Stimulated activated effector memory CD8-positive, alpha-beta T cell treated with anti-CD3 and anti-CD28 coated beads, Interleukin-12 subunit alpha, Interleukin-12 subunit beta, amount 100 ng/mL, for 72 hours (primary cell): ENCODE results near the gene TMEM52.

Experiments
- ATAC-seq: fragments of 150-1000 bp; cut with Tn5 transposase; 2 replicates; pipeline ENCODE4 v1.10.0; 2021
- DNase-seq, 2 donors: peaks; one replicate each; pipeline ENCODE4 v3.0.0; 2021 to 2022; ENCODE audit warnings: low spot score in 2 of 2
- H3K27ac Mint-ChIP-seq: one replicate; pipeline ENCODE4 v1.8.0; 2022; ENCODE audit warnings: mild to moderate bottlenecking, mixed read lengths
- H3K36me3 Mint-ChIP-seq: one replicate; pipeline ENCODE4 v1.8.0; 2022; ENCODE audit warnings: mild to moderate bottlenecking, mixed read lengths
- H3K4me1 Mint-ChIP-seq: one replicate; pipeline ENCODE4 v1.8.0; 2022; ENCODE audit warnings: mixed read lengths
- H3K4me3 Mint-ChIP-seq: one replicate; pipeline ENCODE4 v1.8.0; 2022; ENCODE audit warnings: mild to moderate bottlenecking, mixed read lengths
- H3K9me3 Mint-ChIP-seq: one replicate; pipeline ENCODE4 v1.8.0; 2022; ENCODE audit warnings: mixed read lengths

Gene TMEM52

DNA sequence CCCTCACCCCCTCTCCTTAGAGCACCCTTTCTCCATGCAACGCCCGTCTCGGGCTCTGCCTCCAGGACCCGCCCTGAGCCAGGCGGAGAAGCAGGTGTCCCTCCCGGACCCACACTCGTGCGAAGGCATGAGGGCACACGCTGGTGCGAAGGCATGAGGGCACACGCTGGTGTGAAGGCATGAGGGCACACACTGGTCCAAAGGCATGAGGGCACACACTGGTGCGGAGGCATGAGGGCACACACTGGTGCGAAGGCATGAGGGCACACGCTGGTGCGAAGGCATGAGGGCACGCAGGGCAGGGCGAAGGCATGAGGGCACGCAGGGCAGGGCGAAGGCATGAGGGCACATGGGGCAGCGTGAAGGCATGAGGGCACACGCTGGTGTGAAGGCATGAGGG, 5.8 kb upstream of the TMEM52 start:
- ATAC-seq = no peak
- no peak overlapping the region for H3K27ac Mint-ChIP-seq
- H3K4me1 Mint-ChIP-seq = no peaks in the 10 kb centered on the region
- DNase-seq = no peak
- H3K9me3 Mint-ChIP-seq = no peaks in the 10 kb centered on the region
- no peak overlapping the region for H3K4me3 Mint-ChIP-seq
- no peaks in the 10 kb centered on the region for H3K36me3 Mint-ChIP-seq

DNA sequence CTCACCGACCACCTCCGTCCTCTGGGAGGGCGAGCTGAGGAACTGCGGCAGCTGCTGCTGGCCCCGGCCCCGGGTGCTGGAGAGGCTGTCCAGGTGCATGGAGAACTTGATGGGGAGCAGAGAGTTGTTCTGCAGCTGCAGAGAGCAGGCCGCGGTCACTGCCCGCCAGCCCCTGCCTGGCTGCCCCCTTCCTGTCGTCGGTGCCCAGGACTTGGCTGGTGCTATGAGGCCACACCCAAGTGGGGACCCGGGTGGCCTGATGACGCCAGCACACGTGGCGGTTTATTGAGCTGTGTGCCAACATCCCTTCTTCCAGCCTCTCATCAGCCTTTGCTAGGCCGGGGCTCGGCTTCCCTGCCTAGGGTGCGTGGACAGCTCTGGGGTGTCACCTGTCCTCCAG, 5.3 kb upstream of the TMEM52 start:
- no peak overlapping the region for H3K4me3 Mint-ChIP-seq
- no peak for DNase-seq

DNA sequence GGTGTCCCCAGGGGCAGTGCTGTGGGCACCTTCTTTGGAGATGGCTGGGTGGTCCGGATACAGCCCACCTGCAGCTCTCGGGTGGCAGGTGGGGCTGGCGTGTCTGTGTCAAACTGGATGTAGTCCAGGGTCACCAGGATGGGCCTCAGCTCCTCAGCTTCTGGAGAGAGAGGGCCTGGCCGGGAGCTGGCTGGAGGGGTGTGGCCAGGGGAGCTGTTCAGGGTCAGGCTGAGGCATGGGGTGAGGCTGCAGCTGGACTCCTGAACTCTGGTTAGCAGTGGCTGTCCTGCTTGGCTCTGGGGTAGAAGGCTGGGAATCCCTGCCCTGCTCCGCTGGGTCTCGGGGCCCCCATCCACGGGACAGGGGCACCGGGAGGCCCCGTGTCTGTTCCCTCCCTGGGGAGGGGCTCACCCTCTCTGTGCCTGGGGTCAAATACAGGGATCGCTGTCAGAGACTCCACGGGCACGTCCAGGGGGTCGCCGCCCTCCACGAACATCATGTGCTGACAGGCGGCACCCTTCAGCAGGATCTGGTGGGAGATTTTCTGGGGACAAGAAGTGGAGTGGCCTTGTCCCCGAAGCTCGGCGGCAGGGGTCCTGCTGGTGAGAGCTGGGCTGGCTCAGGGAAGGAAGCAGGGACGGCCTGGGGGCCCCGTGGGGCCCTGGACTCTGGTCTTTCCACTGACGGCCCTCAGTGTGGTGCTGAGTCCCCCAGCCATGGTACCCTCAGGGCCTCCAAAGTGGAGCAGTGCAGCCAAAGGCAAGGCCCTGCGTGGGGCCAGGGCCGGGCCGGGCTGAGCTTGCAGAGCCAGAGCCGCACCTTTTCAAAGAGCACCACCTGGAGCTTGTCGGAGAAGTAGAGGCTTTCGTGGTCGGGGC, 4.1 kb upstream of the TMEM52 start:
- no peak overlapping the region for H3K27ac Mint-ChIP-seq
- no peaks in the 10 kb centered on the region for H3K36me3 Mint-ChIP-seq
- H3K4me3 Mint-ChIP-seq = no peak overlapping the region
- H3K9me3 Mint-ChIP-seq = no peaks in the 10 kb centered on the region
- no peak for ATAC-seq
- H3K4me1 Mint-ChIP-seq = peaks cover under 1% of the 10 kb centered on the region
- DNase-seq = no peak

More for the DNA sequence above, 5.3 kb upstream of the TMEM52 start:
- H3K27ac Mint-ChIP-seq = no peak overlapping the region
- no peaks in the 10 kb centered on the region for H3K4me1 Mint-ChIP-seq
- H3K36me3 Mint-ChIP-seq = no peaks in the 10 kb centered on the region
- ATAC-seq = no peak
- no peaks in the 10 kb centered on the region for H3K9me3 Mint-ChIP-seq

DNA sequence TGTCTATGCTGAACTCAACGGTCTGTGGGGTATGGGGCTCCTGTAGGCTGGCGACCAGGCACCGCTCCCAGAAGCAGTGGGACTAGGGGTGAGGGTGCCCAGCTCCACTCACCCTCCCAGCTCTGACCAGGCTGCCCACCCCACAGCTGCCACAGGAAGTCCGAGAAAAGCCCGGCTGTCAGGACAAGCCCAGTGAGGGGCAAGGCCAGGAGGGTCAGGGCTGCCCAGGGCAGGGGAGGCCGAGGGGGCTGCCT, 3.5 kb upstream of the TMEM52 start:
- H3K9me3 Mint-ChIP-seq = no peaks in the 10 kb centered on the region
- H3K4me1 Mint-ChIP-seq = peaks cover 6% of the 10 kb centered on the region
- DNase-seq (no peak), ATAC-seq (no peak)
- no peak overlapping the region for H3K4me3 Mint-ChIP-seq
- H3K36me3 Mint-ChIP-seq = no peaks in the 10 kb centered on the region
- H3K27ac Mint-ChIP-seq = no peak overlapping the region

DNA sequence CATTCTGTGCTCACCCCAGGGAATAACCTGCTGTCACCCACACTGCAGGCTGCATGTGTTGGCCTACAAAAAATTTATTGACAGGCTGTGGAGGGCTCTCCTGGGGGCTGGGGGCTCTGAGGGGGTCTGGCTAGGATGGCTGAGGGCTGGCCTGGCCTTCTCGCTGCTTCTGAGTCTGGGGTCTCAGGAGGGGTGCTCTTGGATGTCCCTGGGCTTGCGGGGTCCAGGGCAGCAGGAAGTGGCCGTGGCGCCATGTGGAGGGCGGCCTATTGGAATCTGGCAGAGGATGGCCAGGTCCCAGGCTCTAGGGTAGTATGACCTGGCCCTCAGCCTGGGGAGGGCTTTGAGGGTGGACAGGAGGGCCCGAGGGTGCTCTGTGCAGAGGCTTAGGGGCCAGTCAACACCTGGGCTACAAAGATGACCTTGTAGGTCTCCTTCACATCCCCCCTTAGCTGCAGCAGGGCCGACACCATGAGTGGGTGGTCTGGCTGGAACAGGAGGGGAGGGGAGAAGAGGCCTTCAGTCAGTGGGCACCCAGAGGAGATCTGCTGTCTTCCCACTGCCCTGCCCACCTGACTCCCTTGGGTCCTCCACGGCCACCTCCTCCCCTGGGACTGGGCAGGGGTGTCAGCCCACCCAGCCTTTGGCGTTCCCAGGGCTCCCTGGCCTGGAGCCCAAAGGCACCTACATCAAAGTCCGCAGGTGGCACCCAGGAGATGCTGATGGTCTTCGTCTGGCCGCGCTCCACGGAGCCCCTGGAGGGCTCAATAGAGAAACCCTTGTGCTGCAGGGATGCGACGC, 3.0 kb upstream of the TMEM52 start:
- DNase-seq (no peak), ATAC-seq (no peak)
- Mint-ChIP-seq H3K4me3 (no peak overlapping the region), H3K27ac (no peak overlapping the region), H3K36me3 (no peaks in the 10 kb centered on the region), H3K4me1 (peaks cover 8% of the 10 kb centered on the region), H3K9me3 (no peaks in the 10 kb centered on the region)

DNA sequence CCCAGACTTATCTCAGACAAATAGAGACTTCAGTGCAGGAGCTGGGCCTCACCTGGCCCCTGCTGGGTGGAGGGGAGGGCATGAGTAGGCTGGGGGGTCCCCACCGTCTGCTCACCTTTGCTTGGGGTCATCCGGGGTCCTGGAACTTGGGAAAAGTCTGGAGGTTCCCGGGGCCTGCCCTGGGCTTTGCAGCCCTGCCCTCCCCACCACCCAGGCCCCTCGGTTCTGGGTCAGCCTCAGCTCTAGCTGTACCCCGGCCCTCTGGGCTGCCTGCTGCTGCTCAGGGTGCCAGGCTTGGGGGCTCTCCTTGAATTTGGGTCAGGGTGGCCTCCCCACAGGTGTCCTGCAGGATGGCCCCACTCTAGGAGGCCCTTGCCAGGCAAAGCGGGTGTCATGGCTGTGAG, 2.4 kb upstream of the TMEM52 start:
- Mint-ChIP-seq H3K36me3 (no peaks in the 10 kb centered on the region), H3K4me1 (peaks cover 8% of the 10 kb centered on the region), H3K9me3 (no peaks in the 10 kb centered on the region), H3K4me3 (no peak overlapping the region), H3K27ac (no peak overlapping the region)
- ATAC-seq (no peak), DNase-seq (no peak)

DNA sequence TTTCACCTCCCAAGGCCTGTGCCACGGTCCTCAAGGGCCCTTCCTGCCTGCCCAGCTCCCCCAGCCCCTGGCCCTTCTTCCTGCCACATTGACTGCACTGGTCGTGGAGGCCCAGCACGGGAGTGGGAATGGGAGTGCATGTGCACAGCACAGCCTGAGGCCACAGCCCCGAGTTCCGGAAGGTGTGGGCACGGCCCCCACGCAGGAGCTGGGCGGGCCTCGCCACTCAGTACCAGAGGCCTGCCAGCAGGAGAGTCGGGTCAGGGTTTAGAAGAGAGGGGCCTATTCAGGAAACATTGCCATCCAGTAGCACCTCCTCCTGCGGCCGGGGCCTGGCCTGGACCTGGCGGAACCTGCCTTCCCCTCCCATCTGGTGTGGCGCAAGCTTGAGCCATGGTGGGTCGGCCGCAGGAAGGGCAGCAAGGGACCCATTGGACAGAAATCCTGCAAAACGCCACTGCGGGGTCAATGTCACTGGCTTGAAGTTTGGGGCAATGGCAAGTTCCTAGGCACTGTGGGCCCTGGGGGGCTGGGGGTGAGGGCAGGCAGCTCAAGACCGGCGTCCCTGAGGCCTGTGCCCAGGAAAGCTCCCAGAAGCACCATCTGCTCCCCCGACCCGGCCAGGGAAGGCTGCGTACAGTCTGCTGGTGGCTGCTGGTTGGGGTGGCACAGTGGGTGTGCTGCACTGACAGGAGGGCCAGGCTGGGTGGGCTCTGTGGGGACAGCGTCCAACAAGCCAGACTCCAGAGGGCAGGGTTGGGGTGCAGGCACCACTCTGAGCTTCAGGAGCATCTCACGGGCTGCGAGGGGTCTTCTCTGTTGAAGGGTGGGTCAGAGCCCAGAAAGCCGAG, 1.8 kb upstream of the TMEM52 start:
- DNase-seq (no peak), ATAC-seq (no peak)
- no peaks in the 10 kb centered on the region for H3K36me3 Mint-ChIP-seq
- peaks cover 8% of the 10 kb centered on the region for H3K4me1 Mint-ChIP-seq
- no peak overlapping the region for H3K4me3 Mint-ChIP-seq
- no peak overlapping the region for H3K27ac Mint-ChIP-seq
- no peaks in the 10 kb centered on the region for H3K9me3 Mint-ChIP-seq

DNA sequence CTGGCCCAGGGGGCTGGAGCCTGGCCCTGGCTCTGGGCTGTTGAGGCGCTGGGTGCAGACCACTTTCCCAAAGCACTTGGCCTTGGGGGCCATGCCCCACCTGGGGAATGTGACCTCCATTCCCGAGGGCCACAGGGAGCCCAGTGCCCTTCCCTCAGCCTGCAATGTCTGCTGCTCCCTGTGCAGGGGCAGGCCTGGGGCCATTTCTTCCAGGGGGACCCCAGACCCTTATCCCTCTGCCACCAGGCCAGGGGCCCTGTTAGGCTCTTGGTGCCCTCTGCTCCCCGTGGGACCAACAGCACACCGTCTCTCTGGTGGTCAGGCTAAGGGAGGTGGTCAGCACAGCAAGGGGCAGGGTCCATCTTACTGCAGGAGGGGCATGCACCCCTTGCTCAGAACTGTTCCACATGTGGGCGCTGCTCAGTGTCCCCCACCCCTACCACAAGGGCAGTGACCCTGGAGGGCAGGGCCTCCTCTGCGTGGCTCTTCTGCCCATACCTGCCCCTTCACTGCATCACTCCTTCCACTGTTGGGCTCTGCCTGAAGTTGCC, 1.1 kb upstream of the TMEM52 start:
- Mint-ChIP-seq H3K27ac (no peak overlapping the region), H3K4me3 (peak overlapping the region; percentile 58), H3K4me1 (peaks cover 8% of the 10 kb centered on the region), H3K36me3 (no peaks in the 10 kb centered on the region), H3K9me3 (no peaks in the 10 kb centered on the region)
- ATAC-seq = no peak
- DNase-seq = no peak

DNA sequence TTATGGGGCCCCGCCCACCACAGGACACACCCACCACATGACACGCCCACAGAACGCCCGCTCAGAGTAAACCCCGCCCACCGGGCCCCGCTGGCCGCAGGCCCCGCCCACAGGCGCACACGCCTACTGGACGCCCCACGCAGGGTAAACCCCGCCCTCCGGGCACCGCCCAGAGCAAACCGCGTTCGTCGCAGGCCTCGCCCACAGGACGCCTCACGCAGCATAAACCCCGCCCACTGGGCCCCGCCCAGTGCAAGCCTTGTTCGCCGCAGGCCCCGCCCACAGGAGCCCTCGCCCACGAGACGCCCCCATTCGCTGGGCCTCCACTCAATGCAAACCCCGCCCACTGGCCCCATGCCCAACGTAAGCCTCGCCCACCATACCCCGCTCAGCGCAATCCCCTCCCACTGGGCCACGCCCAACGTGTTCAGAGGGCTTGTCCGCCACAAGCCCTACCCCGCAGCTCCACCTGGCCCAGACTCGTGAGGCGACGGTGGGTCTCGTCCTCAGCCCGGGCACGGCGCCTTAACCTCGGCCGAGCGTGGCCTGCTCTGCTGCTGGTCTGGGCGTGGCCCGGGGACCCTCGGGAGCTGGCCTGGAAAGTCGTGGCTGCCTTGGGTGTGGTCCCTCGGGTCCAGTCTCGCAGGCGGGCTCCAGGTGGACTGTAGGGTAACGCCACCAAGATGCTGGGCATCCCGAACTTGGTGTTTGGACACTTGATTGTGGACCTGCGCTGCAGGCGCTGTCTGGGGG, 401 bp upstream of the TMEM52 start:
- Mint-ChIP-seq H3K36me3 (no peaks in the 10 kb centered on the region), H3K4me3 (peak overlapping the region; percentile 58), H3K27ac (no peak overlapping the region), H3K9me3 (no peaks in the 10 kb centered on the region), H3K4me1 (peaks cover 8% of the 10 kb centered on the region)
- peak; percentile 97 to 100 for DNase-seq
- ATAC-seq = peak; percentile 84

DNA sequence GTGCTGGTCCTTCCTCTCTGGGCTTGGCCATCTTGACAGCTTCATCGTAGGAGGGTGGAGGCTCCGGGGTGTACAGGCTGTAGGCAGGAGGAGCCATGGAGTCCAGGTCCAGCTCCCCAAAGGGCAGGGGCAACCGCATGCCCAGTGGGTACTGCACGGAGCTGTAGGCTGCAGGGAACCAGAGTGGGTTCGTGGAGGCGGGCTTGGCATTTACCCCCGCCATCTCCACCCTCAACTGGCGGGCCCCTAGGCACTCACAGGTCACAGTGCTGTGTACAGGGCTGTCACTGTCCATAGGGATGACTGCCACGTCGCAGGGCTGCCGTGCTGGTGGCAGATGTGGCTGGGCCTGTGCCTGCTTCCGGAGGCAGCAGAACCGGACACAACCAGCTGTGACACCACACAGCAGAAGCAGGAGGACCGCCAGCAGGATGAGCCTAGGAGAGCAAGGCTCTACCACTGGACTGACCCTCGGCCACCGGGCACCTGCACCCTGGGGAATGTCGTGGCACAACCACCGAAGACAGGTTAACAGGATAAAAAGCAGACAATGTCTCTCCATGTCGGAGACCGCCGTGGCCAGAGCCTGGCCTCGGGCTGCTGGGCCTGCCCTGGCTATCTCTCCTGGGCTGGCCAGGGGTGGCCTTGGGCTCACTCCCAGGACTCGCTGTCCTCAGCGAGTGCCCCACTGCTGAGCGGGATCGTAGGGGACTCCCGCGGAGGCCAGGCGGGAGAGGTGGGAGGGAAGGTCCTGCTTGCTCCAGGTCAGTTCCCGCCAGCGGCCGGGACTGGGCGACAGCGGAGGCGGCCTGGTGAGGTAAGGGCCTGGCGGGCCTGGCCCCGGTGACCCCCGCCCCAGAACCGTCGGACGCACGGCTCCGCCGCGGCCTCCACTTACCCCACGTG, 831 bp downstream of the TMEM52 start:
- ATAC-seq (no peak), DNase-seq (no peak)
- H3K27ac Mint-ChIP-seq = no peak overlapping the region
- peak overlapping the region; percentile 58 for H3K4me3 Mint-ChIP-seq
- H3K4me1 Mint-ChIP-seq = peaks cover 8% of the 10 kb centered on the region
- no peaks in the 10 kb centered on the region for H3K9me3 Mint-ChIP-seq
- H3K36me3 Mint-ChIP-seq = no peaks in the 10 kb centered on the region

DNA sequence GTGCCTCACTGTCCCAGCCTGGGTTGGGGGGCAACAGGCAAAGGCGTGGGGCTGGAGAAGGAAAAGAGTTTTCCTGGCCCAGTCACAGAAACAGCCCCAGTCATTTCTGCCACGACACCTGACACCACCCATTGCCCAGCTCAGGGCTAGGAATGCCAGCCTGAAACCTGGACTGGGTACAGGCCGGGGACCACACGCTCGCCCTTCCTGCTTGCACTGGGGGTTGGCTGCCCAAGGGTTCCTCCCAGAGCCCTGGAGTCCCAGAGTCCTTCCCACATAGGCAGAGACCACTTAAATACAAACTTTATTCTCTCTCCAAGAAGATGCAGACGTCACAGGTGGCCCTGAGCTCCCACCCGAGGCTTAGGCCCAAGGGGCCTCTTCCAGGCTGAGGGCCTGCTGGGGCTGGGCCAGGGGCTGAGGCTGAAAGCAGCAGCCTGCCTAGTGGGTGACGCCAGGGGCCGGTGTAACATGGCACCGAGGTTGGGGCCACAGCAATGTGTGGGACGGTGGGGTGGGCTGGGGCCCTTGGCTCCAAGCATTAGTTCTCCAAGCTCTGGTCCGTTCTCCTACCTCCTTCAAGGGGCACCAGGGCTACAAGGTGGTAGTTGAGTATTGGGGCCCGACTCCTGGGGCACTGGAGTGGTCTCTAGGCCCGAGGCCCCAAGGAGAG, 1.6 kb downstream of the TMEM52 start:
- Mint-ChIP-seq H3K4me3 (peak overlapping the region; percentile 58), H3K9me3 (no peaks in the 10 kb centered on the region), H3K27ac (no peak overlapping the region), H3K36me3 (no peaks in the 10 kb centered on the region), H3K4me1 (peaks cover 8% of the 10 kb centered on the region)
- ATAC-seq = no peak
- no peak for DNase-seq

DNA sequence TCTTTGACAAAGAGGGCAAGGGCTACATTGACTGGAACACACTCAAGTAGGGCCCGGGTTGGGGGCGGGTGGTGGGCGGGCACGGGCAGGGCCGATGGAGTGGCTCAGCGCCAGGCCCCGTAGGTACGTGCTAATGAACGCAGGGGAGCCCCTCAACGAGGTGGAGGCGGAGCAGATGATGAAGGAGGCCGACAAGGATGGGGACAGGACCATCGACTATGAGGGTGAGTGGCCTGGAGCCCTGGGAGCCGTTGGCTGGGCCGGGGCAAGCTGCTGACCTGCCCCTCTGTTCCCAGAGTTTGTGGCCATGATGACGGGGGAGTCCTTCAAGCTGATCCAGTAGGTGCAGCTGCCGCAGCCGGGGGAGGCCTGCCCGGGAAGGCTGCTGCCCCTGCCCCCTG, 2.2 kb downstream of the TMEM52 start:
- DNase-seq = no peak
- peaks cover 8% of the 10 kb centered on the region for H3K4me1 Mint-ChIP-seq

DNA sequence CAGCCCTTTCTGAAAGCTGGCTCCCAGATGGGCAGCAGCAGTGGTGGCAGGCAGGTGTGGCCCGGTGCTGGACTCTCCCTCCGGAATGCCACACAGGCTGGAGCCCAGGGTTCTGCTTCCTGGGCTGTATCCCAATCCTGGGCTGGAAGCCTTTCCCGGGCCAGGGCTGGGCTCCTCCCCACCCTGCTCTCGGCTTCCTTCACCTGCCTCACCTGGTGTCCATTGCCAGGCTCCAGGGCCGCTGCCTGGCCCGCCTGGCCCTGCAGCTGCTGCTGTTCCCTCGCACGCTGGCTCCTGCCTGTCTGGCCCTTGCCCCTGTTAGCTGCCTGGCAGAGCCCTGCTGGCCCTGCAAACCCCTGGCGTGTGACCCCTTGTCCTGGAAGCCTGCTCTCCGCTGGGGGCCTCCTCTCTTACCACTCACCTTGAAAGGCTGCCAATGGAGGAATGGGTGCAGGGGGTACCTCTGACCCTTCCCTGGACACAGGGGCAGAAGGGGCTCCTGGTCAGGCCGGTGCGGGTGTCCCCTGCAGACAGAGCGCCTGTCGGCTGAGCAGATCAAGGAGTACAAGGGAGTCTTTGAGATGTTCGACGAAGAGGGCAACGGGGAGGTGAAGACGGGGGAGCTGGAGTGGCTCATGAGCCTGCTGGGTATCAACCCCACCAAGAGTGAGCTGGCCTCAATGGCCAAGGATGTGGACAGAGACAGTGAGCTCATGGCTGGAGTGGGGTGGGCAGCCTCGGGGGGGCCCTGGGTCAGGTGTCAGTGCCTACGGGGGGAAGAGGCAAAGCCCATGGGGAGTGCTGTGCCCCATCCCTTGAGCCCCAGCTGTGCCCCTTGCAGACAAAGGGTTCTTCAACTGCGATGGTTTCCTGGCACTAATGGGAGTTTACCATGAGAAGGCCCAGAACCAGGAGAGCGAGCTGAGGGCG, 2.9 kb downstream of the TMEM52 start:
- Mint-ChIP-seq H3K4me1 (peaks cover 8% of the 10 kb centered on the region), H3K36me3 (no peaks in the 10 kb centered on the region), H3K27ac (no peak overlapping the region), H3K9me3 (no peaks in the 10 kb centered on the region), H3K4me3 (no peak overlapping the region)
- ATAC-seq (no peak), DNase-seq (no peak)

More for the DNA sequence above, 2.2 kb downstream of the TMEM52 start:
- H3K4me3 Mint-ChIP-seq = no peak overlapping the region
- no peak for ATAC-seq
- no peaks in the 10 kb centered on the region for H3K36me3 Mint-ChIP-seq
- H3K27ac Mint-ChIP-seq = no peak overlapping the region
- no peaks in the 10 kb centered on the region for H3K9me3 Mint-ChIP-seq
